Measurements from ENCODE around the gene MADD. TPM values are rescaled to one million over a fixed set of nuclear protein-coding genes. Genes with fewer than 3 reads are reported as not detected.
"Not testable (repeated sequence)": the region's sequence is repeated elsewhere in the genome, so short reads cannot be mapped to it uniquely, and the experiment has no call there.

The MADD gene
- total RNA-seq, 2 experiments from 2014 or later: 54.4 to 67.3 TPM

- Mint-ChIP-seq H3K27ac (no peak overlapping the region), H3K4me1 (no peaks in the 10 kb centered on the region), H3K4me3 (no peak overlapping the region), H3K36me3 (ENCODE audit: low read depth) (peaks cover 59% of the 10 kb centered on the region), H3K27me3 (no peaks in the 10 kb centered on the region), H3K9me3 (ENCODE audit: low read depth) (no peaks in the 10 kb centered on the region)
- ChIA-PET POLR2A (no interaction called here), CTCF (interaction anchor here (1.2 kb wide), 1 partner anchor 9 kb away, joined by 4 read pairs; no protein-coding TSS in a partner anchor)
- intact Hi-C loops (cut with DNase I, micrococcal nuclease): loop anchor here in 1 of 2 experiments (5.0 to 10.0 kb wide), 2 partner anchors 449 to 537 kb away; no protein-coding TSS in a partner anchor
- no peak for ATAC-seq
- no peak for DNase-seq
Observed at GRCh38 chr11:47288066-47288465, 18.1 kb downstream of the MADD start.

DNA sequence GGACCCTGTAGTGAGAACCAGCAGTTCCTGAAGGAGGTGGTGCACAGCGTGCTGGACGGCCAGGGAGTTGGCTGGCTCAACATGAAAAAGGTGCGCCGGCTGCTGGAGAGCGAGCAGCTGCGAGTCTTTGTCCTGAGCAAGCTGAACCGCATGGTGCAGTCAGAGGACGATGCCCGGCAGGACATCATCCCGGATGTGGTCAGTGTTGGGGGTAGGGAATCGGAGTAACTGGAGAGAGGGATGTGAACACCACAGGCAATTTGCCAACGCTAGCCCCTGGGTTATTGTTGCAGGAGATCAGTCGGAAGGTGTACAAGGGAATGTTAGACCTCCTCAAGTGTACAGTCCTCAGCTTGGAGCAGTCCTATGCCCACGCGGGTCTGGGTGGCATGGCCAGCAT, 19.9 kb downstream of the MADD start:
- Mint-ChIP-seq H3K36me3 (ENCODE audit: low read depth) (peaks cover 53% of the 10 kb centered on the region), H3K4me3 (no peak overlapping the region), H3K27me3 (no peaks in the 10 kb centered on the region), H3K9me3 (ENCODE audit: low read depth) (no peaks in the 10 kb centered on the region), H3K4me1 (no peaks in the 10 kb centered on the region), H3K27ac (no peak overlapping the region)
- intact Hi-C loops (cut with DNase I, micrococcal nuclease): loop anchor here in 1 of 2 experiments (5.0 to 10.0 kb wide), 2 partner anchors 447 to 535 kb away; no protein-coding TSS in a partner anchor
- DNase-seq: no peak
- ChIA-PET CTCF (interaction anchor here (0.7 kb wide), 1 partner anchor 57 kb away, joined by 3 read pairs; no protein-coding TSS in a partner anchor), POLR2A (interaction anchor here (1.6 kb wide), 1 partner anchor 9 kb away, joined by 5 read pairs; no protein-coding TSS in a partner anchor)
- no peak for ATAC-seq

DNA sequence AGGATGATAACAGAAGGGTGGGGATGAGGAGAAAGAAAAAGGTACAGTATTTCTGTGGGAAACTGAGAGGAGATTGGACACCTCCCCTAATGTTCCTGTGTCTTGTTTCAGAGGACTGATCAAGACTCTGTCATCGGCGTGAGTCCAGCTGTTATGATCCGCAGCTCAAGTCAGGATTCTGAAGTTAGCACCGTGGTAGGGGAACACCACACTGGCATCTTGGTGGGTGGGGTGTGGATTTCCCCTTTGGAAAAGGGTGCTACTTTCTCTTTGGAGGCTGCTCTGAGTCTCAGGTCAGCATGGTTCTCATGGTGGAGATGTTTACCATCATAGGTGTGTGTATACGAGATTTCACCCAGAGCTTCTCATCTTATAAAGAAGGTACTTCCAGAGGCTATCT, 25.5 kb downstream of the MADD start:
- CTCF ChIA-PET: interaction anchor here (1.1 kb wide), 2 partner anchors 15 to 79 kb away, joined by 3 to 4 read pairs; no protein-coding TSS in a partner anchor
- Mint-ChIP-seq H3K4me1 (no peaks in the 10 kb centered on the region), H3K27me3 (no peaks in the 10 kb centered on the region), H3K27ac (peak overlapping the region; percentile 37), H3K9me3 (ENCODE audit: low read depth) (peaks cover 7% of the 10 kb centered on the region), H3K4me3 (no peak overlapping the region), H3K36me3 (ENCODE audit: low read depth) (peaks cover 47% of the 10 kb centered on the region)
- DNase-seq (no peak), ATAC-seq (no peak)
- intact Hi-C loops (cut with DNase I, micrococcal nuclease): no loop called here
- POLR2A ChIA-PET: interaction anchor here (0.5 to 1.1 kb wide), 3 partner anchors 24 to 182 kb away, joined by 3 to 4 read pairs (median 3); partner anchors contain the start of gene DDB2

DNA sequence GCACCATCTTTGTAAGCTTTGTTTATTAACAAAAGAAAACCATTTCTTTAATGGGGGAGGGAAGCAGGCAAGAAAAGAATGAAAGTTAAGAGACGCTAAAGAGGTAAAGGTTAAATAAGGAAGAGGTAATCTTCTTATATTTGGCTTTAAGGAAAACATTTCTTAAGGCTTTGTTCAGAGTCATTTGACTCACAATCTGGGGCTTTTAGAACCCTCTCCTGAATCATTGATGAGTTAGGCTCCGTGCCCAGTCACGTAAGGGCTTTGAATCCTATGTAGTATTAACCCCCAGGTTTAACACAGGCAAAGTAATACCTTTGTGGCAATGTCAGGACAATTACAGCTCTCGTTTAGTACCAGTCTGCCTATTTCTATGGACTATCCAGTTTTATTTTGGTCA, 26.1 kb downstream of the MADD start:
- Mint-ChIP-seq H3K27me3 (no peaks in the 10 kb centered on the region), H3K4me1 (no peaks in the 10 kb centered on the region), H3K9me3 (ENCODE audit: low read depth) (peaks cover 7% of the 10 kb centered on the region), H3K4me3 (no peak overlapping the region), H3K27ac (peak overlapping the region; percentile 42), H3K36me3 (ENCODE audit: low read depth) (peaks cover 51% of the 10 kb centered on the region)
- ATAC-seq (no peak), DNase-seq (no peak)
- ChIA-PET POLR2A (no interaction called here), CTCF (interaction anchor here (1.1 kb wide), 1 partner anchor 78 kb away, joined by 4 read pairs; no protein-coding TSS in a partner anchor)
- intact Hi-C loops (cut with DNase I, micrococcal nuclease): no loop called here

GRCh38 chr11:47299078-47299477, 29.1 kb downstream of the MADD start:
- Mint-ChIP-seq H3K27ac (no peak overlapping the region), H3K27me3 (no peaks in the 10 kb centered on the region), H3K4me3 (no peak overlapping the region), H3K36me3 (ENCODE audit: low read depth) (peaks cover 68% of the 10 kb centered on the region), H3K9me3 (ENCODE audit: low read depth) (peaks cover 10% of the 10 kb centered on the region), H3K4me1 (peaks cover 13% of the 10 kb centered on the region)
- ATAC-seq (no peak), DNase-seq (no peak)
- ChIA-PET CTCF (no interaction called here), POLR2A (no interaction called here)
- intact Hi-C loops (cut with DNase I, micrococcal nuclease): no loop called here

GRCh38 chr11:47302853-47303252, 32.9 kb downstream of the MADD start:
- no peak for DNase-seq
- intact Hi-C loops (cut with DNase I, micrococcal nuclease): no loop called here
- CTCF ChIA-PET: interaction anchor here (1.1 kb wide), 1 partner anchor 22 kb away, joined by 3 read pairs; no protein-coding TSS in a partner anchor
- Mint-ChIP-seq H3K27me3 (no peaks in the 10 kb centered on the region), H3K36me3 (ENCODE audit: low read depth) (peaks cover 69% of the 10 kb centered on the region), H3K9me3 (ENCODE audit: low read depth) (peaks cover 10% of the 10 kb centered on the region), H3K4me3 (no peak overlapping the region), H3K27ac (peak overlapping the region; percentile 21), H3K4me1 (peaks cover 13% of the 10 kb centered on the region)
- no peak for ATAC-seq
- POLR2A ChIA-PET: no interaction called here

DNA sequence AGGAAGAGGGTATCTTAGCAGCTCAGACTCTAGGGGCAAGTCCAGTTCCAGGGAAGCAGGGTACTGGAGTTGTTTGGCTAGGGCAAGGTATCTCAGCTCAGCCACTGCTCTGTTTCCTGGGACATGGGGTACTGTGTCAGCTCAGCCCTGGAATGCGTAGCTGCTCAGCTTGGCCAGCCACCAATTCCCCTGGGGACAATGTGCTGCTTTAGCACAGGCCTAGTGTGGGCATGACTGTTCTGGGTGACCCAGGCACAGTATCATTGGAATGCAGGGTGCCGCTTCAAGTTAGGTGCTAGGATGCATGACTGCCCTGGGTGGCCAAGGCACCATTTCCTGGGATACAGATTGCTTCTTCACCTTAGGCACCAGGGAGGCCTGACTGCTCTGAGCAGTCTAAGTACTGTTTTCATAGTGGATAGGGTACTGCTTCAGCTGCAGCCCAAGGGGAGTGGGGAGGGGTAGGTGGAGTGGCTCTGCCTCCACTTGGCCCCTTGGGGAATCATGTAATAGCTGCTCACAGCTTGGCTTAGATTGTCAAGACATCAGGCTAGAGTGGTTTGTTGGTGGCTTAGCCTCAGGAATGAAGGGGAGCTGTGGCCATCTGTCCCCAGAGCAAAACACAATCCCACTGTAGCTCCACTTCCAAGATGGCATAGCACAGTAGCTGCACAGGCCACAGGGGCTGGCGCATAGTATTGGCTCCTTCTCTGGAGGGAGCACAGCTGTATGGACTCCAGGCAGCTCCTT, 36.0 kb downstream of the MADD start:
- Mint-ChIP-seq H3K36me3 (ENCODE audit: low read depth) (peaks cover 54% of the 10 kb centered on the region), H3K4me3 (no peak overlapping the region), H3K4me1 (peaks cover 13% of the 10 kb centered on the region), H3K9me3 (ENCODE audit: low read depth) (peaks cover 3% of the 10 kb centered on the region), H3K27ac (no peak overlapping the region), H3K27me3 (no peaks in the 10 kb centered on the region)
- intact Hi-C loops (cut with DNase I, micrococcal nuclease): no loop called here
- CTCF ChIA-PET: interaction anchor here (0.5 to 1.1 kb wide), 4 partner anchors 16 to 489 kb away, joined by 3 to 5 read pairs (median 3); no protein-coding TSS in a partner anchor
- no peak for ATAC-seq
- POLR2A ChIA-PET: no interaction called here
- DNase-seq: no peak

DNA sequence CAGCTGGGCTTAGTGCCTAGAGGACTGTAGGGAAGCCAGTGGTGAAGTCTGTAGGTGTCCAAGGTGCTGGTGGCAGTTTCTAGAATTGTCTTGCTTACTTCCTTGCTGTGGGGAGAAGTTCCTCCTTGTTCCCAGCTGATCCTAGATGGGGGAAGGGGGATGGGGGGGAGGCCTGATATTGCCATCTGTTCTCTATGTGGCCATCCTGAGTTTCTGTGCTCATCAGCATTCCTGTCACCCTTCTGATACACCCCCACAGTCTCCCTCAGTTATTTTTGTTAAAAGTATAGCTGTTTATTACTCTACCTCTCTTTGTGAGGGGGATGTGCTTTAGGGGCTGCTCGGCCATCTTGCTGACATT, 36.5 kb downstream of the MADD start:
- peaks cover 11% of the 10 kb centered on the region for H3K4me1 Mint-ChIP-seq

DNA sequence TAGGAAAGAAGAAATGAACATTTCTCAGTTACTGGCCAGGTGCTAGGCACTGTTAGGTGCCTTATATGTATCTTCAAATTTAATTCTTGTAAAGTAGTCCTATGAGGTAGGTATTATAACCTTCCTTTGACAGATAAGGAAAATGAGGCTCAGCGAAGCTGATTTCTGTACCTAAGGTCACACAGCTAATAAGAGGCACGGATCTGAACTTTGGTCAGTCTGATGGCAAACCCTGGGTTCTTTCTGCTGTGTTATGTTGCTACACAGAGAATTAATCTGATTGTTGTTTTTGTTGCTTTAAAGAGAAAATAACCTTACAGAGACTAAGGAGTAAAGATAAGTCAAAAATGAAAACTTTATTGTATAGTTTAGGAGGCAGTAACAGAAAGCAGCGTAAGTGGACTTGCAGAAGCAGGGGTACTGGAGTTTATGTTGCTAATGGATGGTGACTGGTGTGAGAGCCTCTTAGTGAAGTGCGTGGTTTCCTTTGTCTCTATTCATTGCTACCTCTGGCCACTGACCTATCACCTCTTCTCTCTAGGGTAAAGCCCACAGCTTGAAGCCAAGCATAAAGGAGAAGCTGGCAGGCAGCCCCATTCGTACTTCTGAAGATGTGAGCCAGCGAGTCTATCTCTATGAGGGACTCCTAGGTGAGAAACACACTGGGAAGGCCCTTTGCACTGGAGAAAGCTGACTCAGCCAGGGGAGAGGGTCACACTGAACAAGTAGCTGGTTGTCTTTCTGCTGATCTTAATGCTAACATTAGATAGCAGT, 38.3 kb downstream of the MADD start:
- Mint-ChIP-seq H3K27me3 (no peaks in the 10 kb centered on the region), H3K9me3 (ENCODE audit: low read depth) (no peaks in the 10 kb centered on the region), H3K4me3 (no peak overlapping the region), H3K27ac (no peak overlapping the region), H3K4me1 (no peaks in the 10 kb centered on the region), H3K36me3 (ENCODE audit: low read depth) (peaks cover 48% of the 10 kb centered on the region)
- ChIA-PET POLR2A (interaction anchor here (0.7 kb wide), 1 partner anchor 302 kb away, joined by 3 read pairs; no protein-coding TSS in a partner anchor), CTCF (no interaction called here)
- DNase-seq (no peak), ATAC-seq (no peak)
- intact Hi-C loops (cut with DNase I, micrococcal nuclease): no loop called here

More for the DNA sequence above, 36.5 kb downstream of the MADD start:
- H3K4me3 Mint-ChIP-seq: no peak overlapping the region
- ATAC-seq: no peak
- intact Hi-C loops (cut with DNase I, micrococcal nuclease): no loop called here
- H3K9me3 Mint-ChIP-seq (ENCODE audit: low read depth): peaks cover 3% of the 10 kb centered on the region
- no peak for DNase-seq
- H3K27me3 Mint-ChIP-seq: no peaks in the 10 kb centered on the region
- ChIA-PET CTCF (interaction anchor here (1.0 to 1.1 kb wide), 2 partner anchors 15 to 468 kb away, joined by 3 read pairs; no protein-coding TSS in a partner anchor), POLR2A (no interaction called here)
- H3K27ac Mint-ChIP-seq: no peak overlapping the region
- H3K36me3 Mint-ChIP-seq (ENCODE audit: low read depth): peaks cover 55% of the 10 kb centered on the region

DNA sequence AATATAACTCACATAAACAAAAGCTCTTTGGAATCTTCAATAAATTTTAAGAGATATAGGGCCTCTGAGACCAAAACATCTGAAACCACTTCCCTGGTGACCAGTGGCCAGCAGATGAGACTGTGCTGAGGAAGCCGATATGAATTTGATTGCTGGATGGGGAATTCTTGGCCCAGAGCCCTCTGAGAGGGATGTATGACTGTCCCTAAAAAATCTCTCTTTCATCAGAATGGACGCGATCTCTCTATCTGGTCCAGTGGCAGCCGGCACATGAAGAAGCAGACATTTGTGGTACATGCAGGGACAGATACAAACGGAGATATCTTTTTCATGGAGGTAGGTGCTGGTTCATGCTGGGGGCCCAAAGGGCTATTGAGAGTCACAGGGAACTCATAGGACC, 45.1 kb downstream of the MADD start:
- no peak overlapping the region for H3K27ac Mint-ChIP-seq
- no peaks in the 10 kb centered on the region for H3K27me3 Mint-ChIP-seq
- peaks cover 42% of the 10 kb centered on the region for H3K36me3 Mint-ChIP-seq (ENCODE audit: low read depth)
- intact Hi-C loops (cut with DNase I, micrococcal nuclease): no loop called here
- POLR2A ChIA-PET: no interaction called here
- CTCF ChIA-PET: interaction anchor here (0.6 kb wide), 1 partner anchor 756 kb away, joined by 3 read pairs; no protein-coding TSS in a partner anchor
- DNase-seq: no peak
- no peak for ATAC-seq
- peaks cover 9% of the 10 kb centered on the region for H3K4me1 Mint-ChIP-seq
- H3K4me3 Mint-ChIP-seq: no peak overlapping the region
- H3K9me3 Mint-ChIP-seq (ENCODE audit: low read depth): no peaks in the 10 kb centered on the region

DNA sequence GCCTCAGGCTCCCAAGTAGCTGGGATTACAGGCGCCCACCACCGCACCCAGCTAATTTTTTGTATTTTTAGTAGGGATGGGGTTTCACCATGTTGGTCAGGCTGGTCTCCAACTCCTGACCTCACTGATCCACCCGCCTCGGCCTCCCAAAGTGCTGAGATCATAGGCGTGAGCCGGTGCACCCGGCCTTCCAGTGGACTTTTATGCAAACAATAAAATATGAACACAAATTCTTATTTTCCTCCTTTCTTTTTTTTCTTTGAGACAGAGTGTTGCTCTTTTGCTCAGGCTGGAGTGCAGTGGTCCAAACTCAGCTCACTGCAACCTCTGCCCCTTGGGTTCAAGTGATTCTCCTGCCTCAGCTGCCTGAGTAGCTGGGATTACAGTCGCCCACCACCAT, 46.6 kb downstream of the MADD start:
- ATAC-seq; DNase-seq; POLR2A ChIA-PET; H3K4me1 Mint-ChIP-seq; H3K27me3 Mint-ChIP-seq; CTCF ChIA-PET; H3K27ac Mint-ChIP-seq; H3K9me3 Mint-ChIP-seq (ENCODE audit: low read depth); intact Hi-C loops (cut with DNase I, micrococcal nuclease); H3K4me3 Mint-ChIP-seq: not testable (repeated sequence)
- peaks cover 38% of the 10 kb centered on the region for H3K36me3 Mint-ChIP-seq (ENCODE audit: low read depth)

Data from activated CD4-positive, alpha-beta T cell treated with anti-CD3 and anti-CD28 coated beads for 36 hours (primary cell).